Thoracic aorta (tissue), 2 donors: ENCODE data around the gene TCF4. TPM values are rescaled to one million over a fixed set of nuclear protein-coding genes. Genes with fewer than 3 reads are reported as not detected.
A peak's percentile ranks its signal among the peaks of the same experiment; 100 is the strongest.

Experiments used
- ATAC-seq: fragments of 150-250 bp; one replicate; pipeline ENCODE4 v1.8.0; 2017; ENCODE audit warnings: low read depth; ENCODE audit not compliant: insufficient number of reproducible peaks, low FRiP score
- DNase-seq: peaks from one replicate; pipeline ENCODE4 v3.0.0-alpha.2; 2020; ENCODE audit warnings: low spot score
- H3K27ac ChIP-seq, 2 donors: fragments of 200-600 bp; sonication (generic); 1 replicate in 1 of 2; 2 replicates in 1 of 2; pipeline ENCODE4 v1.5.1; 2016; ENCODE audit warnings: mild to moderate bottlenecking in 2 of 2, moderate library complexity in 2 of 2
- H3K27me3 ChIP-seq: fragments of 200-600 bp; sonication (generic); replicated peaks from 2 replicates; pipeline ENCODE4 v1.6.0; 2016; ENCODE audit warnings: mild to moderate bottlenecking; ENCODE audit not compliant: insufficient read depth
- H3K36me3 ChIP-seq: fragments of 200-600 bp; sonication (generic); one replicate; pipeline ENCODE4 v1.5.1; 2016
- H3K4me1 ChIP-seq, 2 donors: fragments of 200-600 bp; sonication (generic); 1 replicate in 1 of 2; 2 replicates in 1 of 2; pipeline versions ENCODE4 v1.5.1 to v1.6.0; 2016; ENCODE audit warnings: low read depth in 2 of 2, mild to moderate bottlenecking in 1 of 2; ENCODE audit not compliant: control insufficient read depth in 1 of 2
- H3K4me3 ChIP-seq: fragments of 200-600 bp; sonication (generic); 2 replicates; pipeline ENCODE4 v1.5.1; 2016; ENCODE audit warnings: mild to moderate bottlenecking
- H3K9me3 ChIP-seq: fragments of 200-600 bp; sonication (generic); 2 replicates; pipeline ENCODE4 v1.5.1; 2016
- total RNA-seq, 2 donors: library from RNA; depleted of rRNA; stranded (reverse); fragments of >200 nt; gene quantifications; one replicate each; pipeline versions ENCODE4 v1.1.0 to v1.2.3, GENCODE V29; 2016
- TF ChIP-seq, protein P1 (sequence below): fragments of 200-600 bp; sonication (generic); IDR thresholded peaks from one replicate; pipeline ENCODE4 v1.5.1; 2019; ENCODE audit warnings: antibody characterized with exemption

Gene TCF4
- total RNA-seq, 2 donors from 2014 or later = 178 to 267 TPM

DNA sequence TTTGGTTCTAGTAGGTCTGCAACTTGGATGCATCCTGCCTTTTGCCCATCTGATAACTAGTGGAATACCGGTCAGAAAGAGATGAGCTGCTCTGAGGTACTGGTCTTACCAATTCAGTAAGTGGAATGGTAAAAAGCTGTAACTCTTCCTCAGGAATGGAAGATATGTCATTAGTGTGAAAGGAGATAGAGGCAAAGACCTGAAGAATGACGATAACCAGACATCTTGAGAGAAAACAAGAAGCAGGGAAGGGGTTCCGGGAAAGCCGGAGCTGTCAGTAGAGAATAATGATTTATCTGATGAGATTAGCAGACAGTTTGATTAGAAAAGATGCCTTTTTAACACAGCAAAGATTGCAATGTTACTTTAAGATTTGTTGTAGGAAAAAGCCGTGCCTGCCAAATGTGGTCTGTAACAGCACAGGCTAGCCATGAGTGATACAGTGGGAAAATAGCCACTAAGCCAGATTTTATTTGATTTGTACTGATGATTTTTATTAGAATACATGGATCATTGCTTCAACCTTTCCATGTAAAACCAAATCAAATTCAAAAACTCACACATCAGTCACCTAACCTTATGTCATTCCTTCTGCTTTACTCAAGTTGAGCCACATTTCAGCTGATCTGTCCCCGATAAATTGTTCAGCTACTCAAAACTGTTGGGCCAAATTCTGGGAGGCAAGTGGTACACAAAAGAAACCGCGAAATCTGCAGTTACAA lies 110.0 kb downstream of the TCF4 start:
- peak; percentile 2 for ATAC-seq
- H3K27me3 ChIP-seq = no peaks in the 10 kb centered on the region
- H3K4me1 ChIP-seq = peaks cover 3 to 22% of the 10 kb centered on the region in 2 donors
- no peaks in the 10 kb centered on the region for H3K9me3 ChIP-seq
- H3K27ac ChIP-seq = peak overlapping the region; percentile 74 to 77
- no peak for DNase-seq
- H3K36me3 ChIP-seq = no peaks in the 10 kb centered on the region
- H3K4me3 ChIP-seq = peak overlapping the region; percentile 73
- TF ChIP-seq, protein P1, sequence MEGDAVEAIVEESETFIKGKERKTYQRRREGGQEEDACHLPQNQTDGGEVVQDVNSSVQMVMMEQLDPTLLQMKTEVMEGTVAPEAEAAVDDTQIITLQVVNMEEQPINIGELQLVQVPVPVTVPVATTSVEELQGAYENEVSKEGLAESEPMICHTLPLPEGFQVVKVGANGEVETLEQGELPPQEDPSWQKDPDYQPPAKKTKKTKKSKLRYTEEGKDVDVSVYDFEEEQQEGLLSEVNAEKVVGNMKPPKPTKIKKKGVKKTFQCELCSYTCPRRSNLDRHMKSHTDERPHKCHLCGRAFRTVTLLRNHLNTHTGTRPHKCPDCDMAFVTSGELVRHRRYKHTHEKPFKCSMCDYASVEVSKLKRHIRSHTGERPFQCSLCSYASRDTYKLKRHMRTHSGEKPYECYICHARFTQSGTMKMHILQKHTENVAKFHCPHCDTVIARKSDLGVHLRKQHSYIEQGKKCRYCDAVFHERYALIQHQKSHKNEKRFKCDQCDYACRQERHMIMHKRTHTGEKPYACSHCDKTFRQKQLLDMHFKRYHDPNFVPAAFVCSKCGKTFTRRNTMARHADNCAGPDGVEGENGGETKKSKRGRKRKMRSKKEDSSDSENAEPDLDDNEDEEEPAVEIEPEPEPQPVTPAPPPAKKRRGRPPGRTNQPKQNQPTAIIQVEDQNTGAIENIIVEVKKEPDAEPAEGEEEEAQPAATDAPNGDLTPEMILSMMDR = no peak

DNA sequence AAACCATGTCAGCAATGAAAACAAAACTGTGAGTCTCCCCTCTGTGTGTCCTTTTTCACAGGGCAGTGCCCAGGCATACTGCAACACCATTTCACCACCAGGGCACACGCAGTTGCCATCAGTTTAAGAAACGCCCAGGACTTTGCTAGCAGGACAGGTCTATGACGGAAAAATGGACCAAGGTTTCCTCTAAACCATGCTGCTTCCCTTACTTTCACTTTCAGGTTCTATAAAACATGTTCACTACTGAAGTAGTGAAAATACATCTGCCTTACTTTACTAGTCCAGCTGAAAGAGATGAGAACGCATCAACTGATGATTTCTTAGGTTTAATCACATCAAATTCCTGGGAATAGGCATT lies 110.5 kb downstream of the TCF4 start:
- no peaks in the 10 kb centered on the region for H3K36me3 ChIP-seq
- no peaks in the 10 kb centered on the region for H3K27me3 ChIP-seq
- H3K9me3 ChIP-seq = no peaks in the 10 kb centered on the region
- TF ChIP-seq, protein P1 = peak; percentile 46
- H3K4me1 ChIP-seq = peaks cover 3 to 22% of the 10 kb centered on the region in 2 donors
- H3K27ac ChIP-seq = peak overlapping the region; percentile 74 to 77
- ATAC-seq = peak; percentile 48
- H3K4me3 ChIP-seq = peak overlapping the region; percentile 73
- no peak for DNase-seq

DNA sequence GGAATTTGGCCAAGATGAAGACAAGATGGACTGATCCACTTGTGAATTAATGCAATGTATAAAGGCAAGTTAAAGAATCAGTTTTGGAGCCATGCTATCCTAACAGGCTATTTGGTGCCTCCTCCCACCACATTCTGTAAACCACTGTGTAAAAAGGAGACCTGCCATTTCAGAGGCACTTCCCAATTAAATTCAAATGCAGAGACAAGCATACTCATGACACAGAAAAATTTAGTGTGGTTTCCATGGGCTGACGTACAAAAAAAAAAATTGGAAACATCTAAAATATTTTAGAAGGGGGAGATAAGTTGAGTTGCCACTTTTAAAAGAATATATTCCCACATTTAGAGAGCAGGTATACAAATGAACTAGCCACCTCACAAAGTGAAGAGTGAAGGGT lies 112.1 kb downstream of the TCF4 start:
- no peaks in the 10 kb centered on the region for H3K36me3 ChIP-seq
- DNase-seq (no peak), ATAC-seq (no peak)
- TF ChIP-seq, protein P1 = no peak
- H3K4me1 ChIP-seq = peaks cover 3 to 22% of the 10 kb centered on the region in 2 donors
- H3K27ac ChIP-seq = no peak overlapping the region
- no peak overlapping the region for H3K4me3 ChIP-seq
- H3K9me3 ChIP-seq = no peaks in the 10 kb centered on the region
- H3K27me3 ChIP-seq = no peaks in the 10 kb centered on the region

DNA sequence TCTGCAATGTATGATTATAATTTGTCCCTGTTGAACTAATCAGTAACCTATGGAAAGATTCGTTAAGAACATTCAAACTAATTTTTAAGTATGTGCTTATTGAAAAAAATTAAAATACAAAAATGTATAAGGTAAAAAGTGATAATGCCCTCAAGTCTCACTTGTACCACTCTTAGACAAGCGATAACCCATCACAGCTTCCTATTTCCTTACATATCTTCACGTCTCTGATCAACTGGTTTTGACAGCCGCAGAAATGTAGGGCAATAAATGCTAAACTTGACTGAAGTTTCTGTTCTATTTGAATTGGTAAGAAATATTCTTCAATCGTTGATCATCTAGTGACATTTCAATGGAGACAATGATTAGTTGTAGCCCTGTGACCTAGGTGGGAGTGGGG lies 112.5 kb downstream of the TCF4 start:
- no peak overlapping the region for H3K27ac ChIP-seq
- H3K4me1 ChIP-seq = peaks cover 3 to 22% of the 10 kb centered on the region in 2 donors
- TF ChIP-seq, protein P1 = no peak
- no peak for ATAC-seq
- H3K9me3 ChIP-seq = no peaks in the 10 kb centered on the region
- H3K4me3 ChIP-seq = no peak overlapping the region
- H3K36me3 ChIP-seq = no peaks in the 10 kb centered on the region
- no peaks in the 10 kb centered on the region for H3K27me3 ChIP-seq
- no peak for DNase-seq

DNA sequence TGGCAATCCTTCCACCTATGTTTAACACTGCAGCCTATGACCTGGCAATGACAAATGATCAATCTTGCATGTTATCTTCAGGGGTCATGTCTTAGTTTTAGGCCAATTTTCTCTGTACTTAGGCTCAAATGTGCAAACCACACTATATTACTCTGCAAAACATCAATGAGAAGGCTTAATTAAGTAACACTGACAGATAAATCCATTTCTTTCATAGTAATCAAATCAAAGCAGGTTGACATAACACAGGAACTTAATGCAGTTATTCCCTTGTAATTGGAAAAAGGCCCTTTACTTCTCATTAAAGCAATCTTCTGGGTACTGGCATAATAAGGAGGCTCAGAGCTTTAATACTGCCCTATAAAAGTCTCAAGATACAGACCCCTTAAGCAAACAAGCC lies 114.4 kb downstream of the TCF4 start:
- Histone ChIP-seq H3K9me3 (no peaks in the 10 kb centered on the region), H3K27ac (no peak overlapping the region), H3K36me3 (no peaks in the 10 kb centered on the region), H3K4me3 (no peak overlapping the region), H3K4me1 (peaks cover 2 to 16% of the 10 kb centered on the region in 2 donors), H3K27me3 (no peaks in the 10 kb centered on the region)
- TF ChIP-seq, protein P1 = no peak
- no peak for ATAC-seq
- DNase-seq = no peak
